Measurements from ENCODE around the gene RRP1B. TPM values are rescaled to one million over a fixed set of nuclear protein-coding genes. Genes with fewer than 3 reads are reported as not detected.

RRP1B gene
- total and polyA plus RNA-seq, 2 of the 13 experiments (the other 11 are each of a cell fraction or from before 2014, with no cell fraction given) = 16.3 to 46.2 TPM

- TF ChIP-seq ZNF275 (CRISPR knock-in tag; IDR thresholded peaks at IDR 0.05; ENCODE audit: borderline replicate concordance) = no peak
- TF ChIP-seq IRF2 (CRISPR knock-in tag; IDR thresholded peaks at IDR 0.05) = 0 out of 2 replicates have a peak, but pooled peaks have one; percentile 39
- TF ChIP-seq MAFG (CRISPR knock-in tag; IDR thresholded peaks at IDR 0.05) = peak; percentile 86
- TF ChIP-seq GABPA (IDR thresholded peaks at IDR 0.05; ENCODE audit: low read depth, low read length) = no peak
- TF ChIP-seq GABPA (CRISPR knock-in tag; IDR thresholded peaks at IDR 0.05; ENCODE audit: low read depth) = no peak
- TF ChIP-seq ZBTB33 (CRISPR knock-in tag; IDR thresholded peaks at IDR 0.05) = peak; percentile 72; the same call in 1 of the 2 replicates
- 0 out of 2 replicates have a peak, but pooled peaks have one; percentile 22 for TF ChIP-seq FOXP4 (CRISPR knock-in tag; IDR thresholded peaks at IDR 0.05)
- TF ChIP-seq CTCF (CRISPR knock-in tag; IDR thresholded peaks at IDR 0.05) = peak; percentile 99
- no peak for TF ChIP-seq ZEB1 (IDR thresholded peaks at IDR 0.05; ENCODE audit: insufficient replicate concordance, low read depth)
- no peak for TF ChIP-seq HCFC1 (IDR thresholded peaks at IDR 0.05; ENCODE audit: low read depth, low read length)
- TF ChIP-seq ZNF329 (CRISPR knock-in tag; IDR thresholded peaks at IDR 0.05; ENCODE audit: low read depth) = no peak
- TF ChIP-seq ZSCAN22 (CRISPR knock-in tag; IDR thresholded peaks at IDR 0.05) = no peak
- TF ChIP-seq ZNF83 (CRISPR knock-in tag; IDR thresholded peaks at IDR 0.05; ENCODE audit: borderline replicate concordance) = no peak
- no peak for TF ChIP-seq ZNF414 (CRISPR knock-in tag; IDR thresholded peaks at IDR 0.05)
- no peak for TF ChIP-seq ZNF354B (CRISPR knock-in tag; IDR thresholded peaks at IDR 0.05)
- peak in 1 of 2 experiments; percentile 83; a peak in 2 of 4 replicates for TF ChIP-seq KLF16 (CRISPR knock-in tag; IDR thresholded peaks at IDR 0.05)
Measured at GRCh38 chr21:43646550-43647260, 12.7 kb upstream of the RRP1B start (continued).
